ENCODE data around the gene LUZP2.

DNA sequence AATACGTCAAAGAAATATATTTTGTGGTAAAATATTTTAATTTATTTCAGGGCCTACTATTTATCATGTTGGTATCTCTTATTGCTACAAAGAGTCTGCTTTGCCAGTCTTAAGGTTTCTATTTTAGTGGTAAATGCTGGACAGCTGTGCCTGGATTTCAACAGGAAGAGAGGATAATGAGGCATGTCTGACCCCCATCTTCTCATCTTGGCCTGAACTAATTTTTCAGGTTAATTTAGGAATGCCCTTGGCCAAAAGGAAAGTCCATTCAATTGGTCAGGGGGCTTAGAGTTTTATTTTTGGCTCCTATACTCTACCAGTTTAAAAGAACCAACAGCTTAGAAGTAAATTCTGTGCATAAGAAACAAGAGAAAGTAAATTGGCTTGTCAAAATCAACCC lies 428.2 kb downstream of the LUZP2 start:
- TF ChIP-seq POLR2A (IDR thresholded peaks at IDR 0.05) (no peak), POLR2AphosphoS5 (IDR thresholded peaks at IDR 0.05) (no peak)
- TF ChIP-seq, protein P1, sequence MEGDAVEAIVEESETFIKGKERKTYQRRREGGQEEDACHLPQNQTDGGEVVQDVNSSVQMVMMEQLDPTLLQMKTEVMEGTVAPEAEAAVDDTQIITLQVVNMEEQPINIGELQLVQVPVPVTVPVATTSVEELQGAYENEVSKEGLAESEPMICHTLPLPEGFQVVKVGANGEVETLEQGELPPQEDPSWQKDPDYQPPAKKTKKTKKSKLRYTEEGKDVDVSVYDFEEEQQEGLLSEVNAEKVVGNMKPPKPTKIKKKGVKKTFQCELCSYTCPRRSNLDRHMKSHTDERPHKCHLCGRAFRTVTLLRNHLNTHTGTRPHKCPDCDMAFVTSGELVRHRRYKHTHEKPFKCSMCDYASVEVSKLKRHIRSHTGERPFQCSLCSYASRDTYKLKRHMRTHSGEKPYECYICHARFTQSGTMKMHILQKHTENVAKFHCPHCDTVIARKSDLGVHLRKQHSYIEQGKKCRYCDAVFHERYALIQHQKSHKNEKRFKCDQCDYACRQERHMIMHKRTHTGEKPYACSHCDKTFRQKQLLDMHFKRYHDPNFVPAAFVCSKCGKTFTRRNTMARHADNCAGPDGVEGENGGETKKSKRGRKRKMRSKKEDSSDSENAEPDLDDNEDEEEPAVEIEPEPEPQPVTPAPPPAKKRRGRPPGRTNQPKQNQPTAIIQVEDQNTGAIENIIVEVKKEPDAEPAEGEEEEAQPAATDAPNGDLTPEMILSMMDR (IDR thresholded peaks at IDR 0.05), result no peak

Data from gastroesophageal sphincter (tissue), 3 donors.